HepG2 (cell line): ENCODE results near the gene AGPAT2. TPM values are rescaled to one million over a fixed set of nuclear protein-coding genes. Genes with fewer than 3 reads are reported as not detected.

ENCODE experiments used
- ATAC-seq: fragments of 200-7000 bp; cut with Tn5 transposase; 3 replicates; pipeline ENCODE4 v1.9.1; 2020; ENCODE audit warnings: mild to moderate bottlenecking, moderate library complexity
- BruUV-seq: library from RNA; stranded (reverse); fragments of 400-500 nt; replicated peaks from 2 replicates; lab custom pipeline; 2021; lab: Mats Ljungman, UMichigan
- CTCF ChIA-PET: fragments of 300-600 bp; formaldehyde crosslinking; extraction: SDS; loops from one replicate; lab custom pipeline; 2021; ENCODE audit warnings: low total read pairs, inconsistent platforms, low intra/inter-chr PET ratio; lab: Yijun Ruan, JAX
- POLR2A ChIA-PET: fragments of 350-600 bp; sonication (Branson Sonifier 250); formaldehyde crosslinking; loops from one replicate; lab custom pipeline; 2020; ENCODE audit warnings: antibody characterized with exemption, inconsistent platforms; lab: Yijun Ruan, JAX
- DNase-seq: peaks from one replicate; pipeline ENCODE4 v3.0.0-alpha.2; 2015; ENCODE audit warnings: low spot score
- FAIRE-seq: peaks from 3 replicates; lab custom pipeline; 2011; peaks lifted over from hg19 to GRCh38; lab: Jason Lieb, UNC
- H2AFZ ChIP-seq: one replicate; pipeline ENCODE4 v1.6.1; 2011; ENCODE audit warnings: low read length, inconsistent platforms
- H3K27ac ChIP-seq: fragments of 300-600 bp; 3 replicates; pipeline ENCODE4 v1.8.0; 2011; ENCODE audit warnings: mixed run types, mild to moderate bottlenecking, mixed read lengths, low read length, inconsistent platforms; ENCODE audit not compliant: insufficient read depth; ENCODE audit errors: extremely low read length
- H3K27me3 ChIP-seq, 2 experiments: fragments of 200-600 bp in 1 of 2; 2 replicates in 1 of 2; 3 replicates in 1 of 2; pipeline versions ENCODE4 v1.6.0 to v1.8.0; 2011; ENCODE audit warnings: low read length in 2 of 2, mild to moderate bottlenecking in 2 of 2, moderate library complexity in 2 of 2, inconsistent platforms in 1 of 2; ENCODE audit not compliant: insufficient read depth in 2 of 2, control insufficient read depth in 1 of 2
- H3K36me3 ChIP-seq, 2 experiments: fragments of 200-600 bp in 1 of 2; replicated peaks in 1 of 2; 2 replicates in 1 of 2; 3 replicates in 1 of 2; pipeline versions ENCODE4 v1.5.1 to v1.8.0; 2011; ENCODE audit warnings: low read length in 2 of 2, inconsistent platforms in 1 of 2; ENCODE audit not compliant: insufficient read depth in 2 of 2, control insufficient read depth in 1 of 2
- H3K4me1 ChIP-seq: 2 replicates; pipeline ENCODE4 v1.5.1; 2012; ENCODE audit warnings: low read length, inconsistent platforms; ENCODE audit not compliant: insufficient read depth
- H3K4me2 ChIP-seq: 2 replicates; pipeline ENCODE4 v1.6.0; 2011; ENCODE audit warnings: low read depth, low read length, inconsistent platforms
- H3K4me3 ChIP-seq, 3 experiments: fragments of 200-600 bp in 1 of 3; sonication (generic), shearing (Covaris generic) in 1 of 3; replicated peaks in 1 of 3; 2 replicates each; pipeline ENCODE4 v1.5.1; 2011 to 2016; ENCODE audit warnings: low read length in 3 of 3, inconsistent platforms in 2 of 3, low read depth in 2 of 3, mild to moderate bottlenecking in 2 of 3, control low read depth in 1 of 3, mixed read lengths in 1 of 3; ENCODE audit not compliant: insufficient read depth in 1 of 3
- H3K79me2 ChIP-seq: one replicate; pipeline ENCODE4 v1.6.1; 2011; ENCODE audit warnings: low read length, inconsistent platforms; ENCODE audit not compliant: insufficient read depth
- H3K9ac ChIP-seq: 2 replicates; pipeline ENCODE4 v1.6.0; 2011; ENCODE audit warnings: mild to moderate bottlenecking, low read depth, low read length, inconsistent platforms; ENCODE audit not compliant: insufficient read depth
- H3K9me3 ChIP-seq: 2 replicates; pipeline ENCODE4 v1.5.1; 2012; ENCODE audit warnings: mild to moderate bottlenecking, low read length
- H4K20me1 ChIP-seq: 2 replicates; pipeline ENCODE4 v1.6.0; 2011; ENCODE audit warnings: inconsistent platforms, mild to moderate bottlenecking, low read length, moderate library complexity; ENCODE audit not compliant: insufficient read depth
- ATF4 ChIP-seq, 2 experiments: fragments of 450-650 bp in 1 of 2; sonication (generic) in 1 of 2; formaldehyde crosslinking; IDR thresholded peaks; 2 replicates each; pipeline versions ENCODE4 v1.5.0 to v1.8.0; 2020 to 2022; ENCODE audit warnings: mild to moderate bottlenecking in 1 of 2, missing genetic modification reagents in 1 of 2
- DPF2 ChIP-seq: sonication (generic); formaldehyde crosslinking; IDR thresholded peaks from 2 replicates; pipeline ENCODE4 v1.4.0; 2020; ENCODE audit warnings: mild to moderate bottlenecking, low read depth, missing genetic modification reagents, borderline replicate concordance
- ELF4 ChIP-seq: sonication (generic); formaldehyde crosslinking; IDR thresholded peaks from 2 replicates; pipeline ENCODE4 v1.5.0; 2020; ENCODE audit warnings: missing genetic modification reagents, mild to moderate bottlenecking, moderate library complexity, borderline replicate concordance
- HOXA5 ChIP-seq: sonication (generic); formaldehyde crosslinking; IDR thresholded peaks from 2 replicates; pipeline ENCODE4 v1.4.0; 2020; ENCODE audit warnings: missing genetic modification reagents
- IKZF1 ChIP-seq: fragments of 450-650 bp; IDR thresholded peaks from 2 replicates; pipeline ENCODE4 v1.7.1; 2016
- MAFK ChIP-seq, 2 experiments: IDR thresholded peaks in 1 of 2; conservative IDR thresholded peaks in 1 of 2; 2 replicates each; pipeline ENCODE4 v1.6.1; 2011; ENCODE audit warnings: improper control_type of control experiment in 2 of 2, low read length in 2 of 2
- MAX ChIP-seq: IDR thresholded peaks from 2 replicates; pipeline ENCODE4 v1.6.1; 2012; ENCODE audit warnings: inconsistent platforms
- MTF1 ChIP-seq: sonication (generic); formaldehyde crosslinking; IDR thresholded peaks from 2 replicates; pipeline ENCODE4 v1.5.0; 2020; ENCODE audit warnings: missing genetic modification reagents
- SIX1 ChIP-seq: sonication (generic); formaldehyde crosslinking; IDR thresholded peaks from 2 replicates; pipeline ENCODE4 v1.4.0; 2020; ENCODE audit warnings: missing genetic modification reagents, borderline replicate concordance
- SMAD1 ChIP-seq: sonication (generic); formaldehyde crosslinking; IDR thresholded peaks from 2 replicates; pipeline ENCODE4 v1.4.0; 2020; ENCODE audit warnings: missing genetic modification reagents, low read depth, mild to moderate bottlenecking, borderline replicate concordance
- SOX13 ChIP-seq, 3 experiments: fragments of 450-650 bp in 1 of 3; sonication (generic) in 1 of 3; formaldehyde crosslinking in 1 of 3; IDR thresholded peaks in 2 of 3; conservative IDR thresholded peaks in 1 of 3; 2 replicates each; pipeline versions ENCODE4 v1.5.0 to v1.6.1; 2016 to 2020; ENCODE audit warnings: antibody characterized with exemption in 1 of 3, mild to moderate bottlenecking in 1 of 3, missing compliant biosample characterization in 1 of 3, missing genetic modification reagents in 1 of 3, moderate library complexity in 1 of 3
- TARDBP ChIP-seq: sonication (generic); formaldehyde crosslinking; IDR thresholded peaks from 2 replicates; pipeline ENCODE4 v1.8.0; 2022; ENCODE audit warnings: mild to moderate bottlenecking, missing genetic modification reagents
- ZNF138 ChIP-seq: sonication (generic); formaldehyde crosslinking; IDR thresholded peaks from 2 replicates; pipeline ENCODE4 v1.5.0; 2020; ENCODE audit warnings: mild to moderate bottlenecking, low read depth, missing genetic modification reagents
- ZNF331 ChIP-seq: sonication (generic); formaldehyde crosslinking; IDR thresholded peaks from 2 replicates; pipeline ENCODE4 v1.4.0; 2020; ENCODE audit warnings: missing genetic modification reagents
- ZNF431 ChIP-seq: sonication (generic); formaldehyde crosslinking; IDR thresholded peaks from 2 replicates; pipeline ENCODE4 v1.9.0; 2022; ENCODE audit warnings: missing genetic modification reagents, low read depth, mild to moderate bottlenecking, borderline replicate concordance
- ZNF432 ChIP-seq: sonication (generic); formaldehyde crosslinking; IDR thresholded peaks from 2 replicates; pipeline ENCODE4 v1.5.0; 2020; ENCODE audit warnings: missing genetic modification reagents, mild to moderate bottlenecking, borderline replicate concordance
- ZNF563 ChIP-seq: sonication (generic); formaldehyde crosslinking; IDR thresholded peaks from 2 replicates; pipeline ENCODE4 v1.8.0; 2022; ENCODE audit warnings: mild to moderate bottlenecking, moderate library complexity, missing genetic modification reagents
- ZZZ3 ChIP-seq: sonication (generic); formaldehyde crosslinking; IDR thresholded peaks from 2 replicates; pipeline ENCODE4 v1.4.0; 2020; ENCODE audit warnings: missing genetic modification reagents, mild to moderate bottlenecking, borderline replicate concordance
- WGBS: methylation state at CpG from one replicate; pipeline ENCODE4 v1.1.6; 2017; ENCODE audit warnings: low lambda C conversion rate; 5-methylcytosine and 5-hydroxymethylcytosine counted together
- in situ Hi-C: cut with HindIII; loops from 2 replicates; pipeline ENCODE4 v1.10.0; 2017; ENCODE audit warnings: low pct_unique_long_range_greater_than_20kb; ENCODE audit not compliant: extremely low pct_ligation_motif_present
- intact Hi-C: fragments of 100-400 bp; cut with micrococcal nuclease; formaldehyde crosslinking; loops from one replicate; pipeline ENCODE4 v1.10.0; 2022; ENCODE audit not compliant: unreplicated experiment
- polyA plus RNA-seq, 8 experiments: library from polyadenylated mRNA; depleted of rRNA in 3 of 8; stranded (reverse) in 7 of 8; unstranded in 1 of 8; fragments of >200 nt; fragmentation: Illumina TruSeq in 4 of 8; extraction: Trizol in 4 of 8; gene quantifications; 2 replicates each; pipeline versions ENCODE4 v1.2.1 to v1.2.3, GENCODE V29; 2011 to 2016; ENCODE audit warnings: low read depth in 4 of 8, missing spikeins in 1 of 8, mixed read lengths in 1 of 8; ENCODE audit not compliant: insufficient read depth in 1 of 8
- total RNA-seq, 5 experiments: library from RNA; depleted of rRNA; stranded (reverse); fragments of >200 nt; fragmentation: Illumina TruSeq; extraction: Trizol; gene quantifications; 2 replicates each; pipeline ENCODE4 v1.2.3, GENCODE V29; 2016; ENCODE audit warnings: low read depth in 1 of 5
- TF ChIP-seq, protein P1 (sequence below): sonication (generic); formaldehyde crosslinking; IDR thresholded peaks from 2 replicates; pipeline ENCODE4 v1.5.0; 2020; ENCODE audit warnings: mild to moderate bottlenecking, low read depth, missing genetic modification reagents, borderline replicate concordance
- TF ChIP-seq, protein P2 (sequence below): sonication (generic); formaldehyde crosslinking; IDR thresholded peaks from 2 replicates; pipeline ENCODE4 v1.4.0; 2020; ENCODE audit warnings: missing genetic modification reagents

Gene AGPAT2
- total and polyA plus RNA-seq, 2 of the 13 experiments (the other 11 are each of a cell fraction or from before 2014, with no cell fraction given): 3.9 to 25.8 TPM

DNA sequence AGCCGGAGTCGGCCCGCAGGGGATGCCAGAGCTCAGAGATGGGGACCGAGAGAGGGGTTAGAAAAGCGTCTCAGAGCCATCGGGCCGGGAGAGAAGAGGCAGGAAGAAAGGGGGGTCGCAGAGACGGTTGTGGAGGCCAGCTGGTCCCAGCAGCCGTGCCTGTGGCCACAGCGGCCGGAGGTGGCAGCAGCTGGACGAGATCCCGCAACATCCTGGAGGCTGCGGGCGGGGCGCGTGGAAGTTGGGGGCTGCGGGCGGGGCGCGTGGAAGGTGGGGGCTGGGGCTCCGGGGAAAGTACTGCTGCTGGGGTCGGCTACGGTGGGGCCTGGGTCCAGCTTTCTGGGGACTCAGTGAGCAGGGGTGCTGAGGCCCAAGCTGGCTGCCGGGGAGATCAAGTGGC is 59.0 kb downstream of the AGPAT2 start (continued):
- TF ChIP-seq TARDBP (CRISPR knock-in tag): no peak
- TF ChIP-seq ZNF138 (CRISPR knock-in tag): no peak
- no peak for TF ChIP-seq IKZF1
- no peak for TF ChIP-seq ZNF432
- TF ChIP-seq ATF4 (CRISPR knock-in tag; IDR thresholded peaks at IDR 0.05): no peak
- no peak for TF ChIP-seq SIX1 (CRISPR knock-in tag)
- TF ChIP-seq, protein P1, sequence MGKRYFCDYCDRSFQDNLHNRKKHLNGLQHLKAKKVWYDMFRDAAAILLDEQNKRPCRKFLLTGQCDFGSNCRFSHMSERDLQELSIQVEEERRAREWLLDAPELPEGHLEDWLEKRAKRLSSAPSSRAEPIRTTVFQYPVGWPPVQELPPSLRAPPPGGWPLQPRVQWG: no peak
- no peak for TF ChIP-seq MAFK (conservative IDR thresholded peaks at IDR 0.05 in 1 of 2, IDR thresholded peaks at IDR 0.05 in 1 of 2; ENCODE audit: low read length in 2 of 2)

GRCh38 chr9:136627703-136628102 is 59.6 kb downstream of the AGPAT2 start:
- ChIA-PET POLR2A (interaction anchor here (1.3 kb wide), 1 partner anchor 101 kb away, joined by 5 read pairs; no protein-coding TSS in a partner anchor), CTCF (no interaction called here)
- Histone ChIP-seq H2AFZ (no peak overlapping the region), H4K20me1 (peaks cover 34% of the 10 kb centered on the region; the same call in 1 of the 2 replicates), H3K36me3 (no peaks in the 10 kb centered on the region), H3K4me3 (no peak overlapping the region), H3K9ac (no peak overlapping the region), H3K9me3 (no peaks in the 10 kb centered on the region), H3K4me2 (no peak overlapping the region), H3K27me3 (peaks cover 28 to 68% of the 10 kb centered on the region in 2 experiments; a peak in 4 of 5 replicates), H3K27ac (no peak overlapping the region), H3K79me2 (no peaks in the 10 kb centered on the region), H3K4me1 (peaks cover 43% of the 10 kb centered on the region)
- intact Hi-C loops (loop anchor here (5.0 kb wide), 1 partner anchor 380 kb away; the partner anchor contains the start of gene QSOX2), in situ Hi-C loops (loop anchor here (5.0 to 25.0 kb wide), 2 partner anchors 135 to 290 kb away; partner anchors contain the start of gene GPSM1)
- no TSS peak for BruUV-seq
- TF ChIP-seq ZNF431 (no peak), HOXA5 (CRISPR knock-in tag) (no peak), SMAD1 (CRISPR knock-in tag) (no peak), MTF1 (CRISPR knock-in tag) (no peak), ZZZ3 (CRISPR knock-in tag) (no peak), ELF4 (CRISPR knock-in tag) (no peak), DPF2 (no peak), ZNF563 (no peak), ZNF331 (no peak), MAX (no peak), SOX13 (IDR thresholded peaks at IDR 0.05) (no peak), SOX13 (CRISPR knock-in tag; conservative IDR thresholded peaks at IDR 0.05 in 1 of 2, IDR thresholded peaks at IDR 0.05 in 1 of 2) (no peak)
- TF ChIP-seq, protein P2, sequence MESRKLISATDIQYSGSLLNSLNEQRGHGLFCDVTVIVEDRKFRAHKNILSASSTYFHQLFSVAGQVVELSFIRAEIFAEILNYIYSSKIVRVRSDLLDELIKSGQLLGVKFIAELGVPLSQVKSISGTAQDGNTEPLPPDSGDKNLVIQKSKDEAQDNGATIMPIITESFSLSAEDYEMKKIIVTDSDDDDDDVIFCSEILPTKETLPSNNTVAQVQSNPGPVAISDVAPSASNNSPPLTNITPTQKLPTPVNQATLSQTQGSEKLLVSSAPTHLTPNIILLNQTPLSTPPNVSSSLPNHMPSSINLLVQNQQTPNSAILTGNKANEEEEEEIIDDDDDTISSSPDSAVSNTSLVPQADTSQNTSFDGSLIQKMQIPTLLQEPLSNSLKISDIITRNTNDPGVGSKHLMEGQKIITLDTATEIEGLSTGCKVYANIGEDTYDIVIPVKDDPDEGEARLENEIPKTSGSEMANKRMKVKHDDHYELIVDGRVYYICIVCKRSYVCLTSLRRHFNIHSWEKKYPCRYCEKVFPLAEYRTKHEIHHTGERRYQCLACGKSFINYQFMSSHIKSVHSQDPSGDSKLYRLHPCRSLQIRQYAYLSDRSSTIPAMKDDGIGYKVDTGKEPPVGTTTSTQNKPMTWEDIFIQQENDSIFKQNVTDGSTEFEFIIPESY (CRISPR knock-in tag): no peak
- DNase-seq (no peak), ATAC-seq (no peak), FAIRE-seq (no peak)
- 75% methylated on average over 9 of the region's 17 CpGs for WGBS
